Spinal cord (tissue), 10 donors: ENCODE results near the gene HEMK1. TPM values are rescaled to one million over a fixed set of nuclear protein-coding genes. Genes with fewer than 3 reads are reported as not detected.

Experiments used
- DNase-seq, 6 donors: peaks; one replicate each; pipeline versions ENCODE4 v3.0.0 to v3.0.0-alpha.2; 2013 to 2015; ENCODE audit warnings: low spot score in 6 of 6, low read depth in 4 of 6
- H3K27ac ChIP-seq: one replicate; pipeline ENCODE4 v1.5.1; 2013; ENCODE audit warnings: low read depth, low read length, control low read depth
- H3K27me3 ChIP-seq: one replicate; pipeline ENCODE4 v1.6.1; 2013; ENCODE audit warnings: low read length; ENCODE audit not compliant: control insufficient read depth, insufficient read depth
- H3K36me3 ChIP-seq: one replicate; pipeline ENCODE4 v1.6.1; 2013; ENCODE audit warnings: low read length; ENCODE audit not compliant: control insufficient read depth, insufficient read depth
- H3K4me1 ChIP-seq: one replicate; pipeline ENCODE4 v1.6.1; 2013; ENCODE audit warnings: low read length; ENCODE audit not compliant: control insufficient read depth, insufficient read depth
- H3K4me3 ChIP-seq: one replicate; pipeline ENCODE4 v1.5.1; 2013; ENCODE audit warnings: low read depth, low read length, control low read depth
- H3K9me3 ChIP-seq: one replicate; pipeline ENCODE4 v1.6.1; 2013; ENCODE audit warnings: low read length; ENCODE audit not compliant: control insufficient read depth, insufficient read depth
- WGBS: methylation state at CpG from one replicate; pipeline ENCODE4 v1.1.5; 2013; ENCODE audit warnings: missing lambda C conversion rate; ENCODE audit not compliant: insufficient coverage; 5-methylcytosine and 5-hydroxymethylcytosine counted together
- polyA plus RNA-seq, 2 donors: library from polyadenylated mRNA; unstranded; fragments of 120-200 nt; gene quantifications; one replicate each; pipeline ENCODE4 v1.2.1, GENCODE V29; 2013; ENCODE audit not compliant: insufficient read length in 2 of 2
- total RNA-seq, 2 donors: library from RNA; depleted of rRNA in 1 of 2; stranded (reverse); fragments of 120-200 nt in 1 of 2; fragments of >200 nt in 1 of 2; gene quantifications; one replicate each; pipeline versions ENCODE4 v1.2.3 to v1.2.4, GENCODE V29; 2013 to 2014
- donor health status: healthy.

The HEMK1 gene
- total and polyA plus RNA-seq, 4 donors, result 4.3 to 23.7 (median 17.7) TPM

DNA sequence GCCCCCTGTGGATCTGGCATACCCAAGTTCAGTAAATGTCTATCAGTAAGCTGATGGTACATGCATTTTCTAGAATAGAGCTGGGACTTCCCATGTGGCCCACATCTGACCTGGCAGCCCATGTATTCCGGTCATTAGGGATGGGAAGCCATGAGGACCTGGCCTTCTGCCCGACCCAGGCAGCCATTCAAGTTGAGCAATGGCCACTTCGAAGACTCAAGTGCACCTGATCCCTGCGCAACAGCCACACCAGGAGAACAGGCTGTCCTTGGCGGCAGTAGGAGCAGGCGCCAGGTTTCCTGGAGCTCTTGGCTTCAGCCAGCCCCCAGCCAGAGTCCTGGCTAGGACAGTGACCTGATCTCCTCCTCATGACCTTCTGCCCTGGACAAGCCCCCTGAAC, 14.6 kb downstream of the HEMK1 start:
- no peak for DNase-seq
- Histone ChIP-seq H3K4me1 (no peaks in the 10 kb centered on the region), H3K9me3 (no peaks in the 10 kb centered on the region), H3K27ac (no peak overlapping the region), H3K36me3 (peaks cover 40% of the 10 kb centered on the region), H3K4me3 (no peak overlapping the region), H3K27me3 (no peaks in the 10 kb centered on the region)
- WGBS, result 86% methylated on average over 6 of the region's 6 CpGs

DNA sequence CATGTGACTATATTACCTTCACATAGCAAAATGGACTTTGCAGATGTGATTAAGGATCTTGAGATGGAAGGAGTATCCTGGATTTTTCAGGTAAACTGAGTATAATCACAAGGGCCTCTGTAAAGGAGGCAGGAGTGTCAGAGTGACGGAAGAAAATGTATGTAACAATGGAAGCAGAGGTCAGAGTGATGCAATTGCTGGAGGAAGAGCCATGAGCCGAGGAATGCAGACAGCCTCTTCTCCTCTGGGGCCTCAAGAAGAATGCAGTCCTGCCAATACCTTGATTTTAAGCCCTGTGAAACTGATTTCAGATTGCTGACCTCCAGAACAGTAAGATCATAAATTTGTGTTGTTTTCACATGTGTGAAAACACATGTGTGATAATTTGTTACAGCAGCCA, 15.1 kb downstream of the HEMK1 start:
- no peak overlapping the region for H3K4me3 ChIP-seq
- H3K27ac ChIP-seq, result no peak overlapping the region
- no peaks in the 10 kb centered on the region for H3K27me3 ChIP-seq
- DNase-seq, result no peak
- WGBS, result 88% methylated on average over 2 of the region's 2 CpGs
- no peaks in the 10 kb centered on the region for H3K9me3 ChIP-seq
- H3K36me3 ChIP-seq, result peaks cover 35% of the 10 kb centered on the region
- no peaks in the 10 kb centered on the region for H3K4me1 ChIP-seq

GRCh38 chr3:50585919-50586762, 16.8 kb downstream of the HEMK1 start:
- no peaks in the 10 kb centered on the region for H3K9me3 ChIP-seq
- DNase-seq, result no peak
- H3K27ac ChIP-seq, result no peak overlapping the region
- no peak overlapping the region for H3K4me3 ChIP-seq
- peaks cover 18% of the 10 kb centered on the region for H3K36me3 ChIP-seq
- H3K4me1 ChIP-seq, result no peaks in the 10 kb centered on the region
- WGBS, result 92% methylated on average over 5 of the region's 6 CpGs
- H3K27me3 ChIP-seq, result no peaks in the 10 kb centered on the region

DNA sequence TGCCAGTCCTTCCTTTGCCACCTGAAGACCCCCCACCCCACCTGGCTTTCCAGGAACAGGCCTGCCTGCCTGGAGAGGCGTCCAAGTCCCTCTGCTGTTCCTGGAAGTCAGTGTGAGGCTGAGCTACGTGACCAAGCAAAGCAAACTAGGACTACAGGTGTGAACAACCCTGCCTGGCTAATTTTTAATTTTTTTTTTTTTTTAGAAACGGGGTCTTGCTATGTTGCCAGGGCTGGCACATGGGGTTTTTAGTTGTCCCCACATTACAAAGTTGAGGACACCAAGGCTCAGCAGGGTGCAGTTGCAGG, 17.4 kb downstream of the HEMK1 start:
- Histone ChIP-seq H3K4me1 (no peaks in the 10 kb centered on the region), H3K36me3 (peaks cover 12% of the 10 kb centered on the region), H3K4me3 (no peak overlapping the region), H3K27ac (no peak overlapping the region), H3K27me3 (no peaks in the 10 kb centered on the region), H3K9me3 (no peaks in the 10 kb centered on the region)
- no peak for DNase-seq
- WGBS, result 81% methylated on average over 2 of the region's 3 CpGs

- Histone ChIP-seq H3K4me3 (no peak overlapping the region), H3K27ac (no peak overlapping the region), H3K36me3 (peaks cover 5% of the 10 kb centered on the region), H3K27me3 (no peaks in the 10 kb centered on the region), H3K4me1 (no peaks in the 10 kb centered on the region), H3K9me3 (no peaks in the 10 kb centered on the region)
- DNase-seq, result no peak
- 86% methylated on average over 5 of the region's 6 CpGs for WGBS
Measured at GRCh38 chr3:50587373-50587772, 18.1 kb downstream of the HEMK1 start.

GRCh38 chr3:50587806-50588758, 18.8 kb downstream of the HEMK1 start:
- H3K9me3 ChIP-seq, result no peaks in the 10 kb centered on the region
- no peaks in the 10 kb centered on the region for H3K36me3 ChIP-seq
- DNase-seq, result no peak
- WGBS, result 69% methylated on average over 17 of the region's 17 CpGs
- no peak overlapping the region for H3K4me3 ChIP-seq
- no peak overlapping the region for H3K27ac ChIP-seq
- no peaks in the 10 kb centered on the region for H3K27me3 ChIP-seq
- H3K4me1 ChIP-seq, result no peaks in the 10 kb centered on the region

- no peaks in the 10 kb centered on the region for H3K36me3 ChIP-seq
- H3K9me3 ChIP-seq, result no peaks in the 10 kb centered on the region
- WGBS, result 90% methylated on average over 2 of the region's 4 CpGs
- no peaks in the 10 kb centered on the region for H3K4me1 ChIP-seq
- H3K4me3 ChIP-seq, result no peak overlapping the region
- no peak overlapping the region for H3K27ac ChIP-seq
- no peak for DNase-seq
- H3K27me3 ChIP-seq, result no peaks in the 10 kb centered on the region
Measured at GRCh38 chr3:50588759-50589433, 19.6 kb downstream of the HEMK1 start.

DNA sequence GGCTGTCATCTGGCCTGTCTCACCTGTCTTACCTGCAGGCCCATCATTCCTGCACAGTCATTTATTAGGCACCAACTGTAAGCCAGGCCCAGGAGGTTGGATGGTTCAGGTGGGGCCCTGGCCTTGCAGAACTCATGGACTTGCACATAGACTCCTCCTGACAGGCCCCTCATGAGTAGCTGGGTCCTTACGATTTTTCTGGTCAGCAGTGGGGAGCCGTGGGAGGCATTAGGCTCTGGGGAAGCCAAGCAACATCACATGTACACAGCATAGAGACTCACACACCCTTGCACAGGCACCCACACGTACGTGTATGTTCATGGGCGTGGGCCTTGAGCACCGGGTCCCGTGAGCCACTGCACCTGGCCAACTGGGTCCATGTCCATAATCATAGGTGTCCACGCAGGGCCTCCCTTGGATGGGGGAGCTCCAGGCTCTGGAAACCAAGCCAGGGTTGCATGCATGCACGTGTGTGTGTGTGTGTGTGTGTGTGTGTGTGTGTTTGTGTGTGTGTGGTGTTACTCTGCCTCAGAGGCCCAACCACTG, 21.9 kb downstream of the HEMK1 start:
- Histone ChIP-seq H3K27ac (no peak overlapping the region), H3K4me1 (no peaks in the 10 kb centered on the region), H3K9me3 (no peaks in the 10 kb centered on the region), H3K36me3 (no peaks in the 10 kb centered on the region), H3K27me3 (no peaks in the 10 kb centered on the region), H3K4me3 (no peak overlapping the region)
- 78% methylated on average over 8 of the region's 9 CpGs for WGBS
- DNase-seq, result no peak

- no peak overlapping the region for H3K27ac ChIP-seq
- no peaks in the 10 kb centered on the region for H3K36me3 ChIP-seq
- no peaks in the 10 kb centered on the region for H3K9me3 ChIP-seq
- 80% methylated on average over 1 of the region's 5 CpGs for WGBS
- H3K4me1 ChIP-seq, result no peaks in the 10 kb centered on the region
- DNase-seq, result no peak
- H3K4me3 ChIP-seq, result no peak overlapping the region
- no peaks in the 10 kb centered on the region for H3K27me3 ChIP-seq
Measured at GRCh38 chr3:50592568-50592967, 23.2 kb downstream of the HEMK1 start.
